HUES48 (cell line): ENCODE measurements around the gene ACTR8.

ENCODE experiments used
- H3K27ac ChIP-seq: one replicate; pipeline ENCODE4 v1.7.0; 2013; ENCODE audit warnings: low read depth, low read length, inconsistent platforms
- H3K27me3 ChIP-seq: 2 replicates; pipeline ENCODE4 v1.6.1; 2013; ENCODE audit warnings: mild to moderate bottlenecking, low read length; ENCODE audit not compliant: control insufficient read depth, insufficient read depth
- H3K36me3 ChIP-seq: 2 replicates; pipeline ENCODE4 v1.6.1; 2013; ENCODE audit warnings: low read length; ENCODE audit not compliant: control insufficient read depth, insufficient read depth
- H3K4me1 ChIP-seq: 2 replicates; pipeline ENCODE4 v1.6.1; 2013; ENCODE audit warnings: mild to moderate bottlenecking, low read length; ENCODE audit not compliant: control insufficient read depth, insufficient read depth
- H3K4me3 ChIP-seq: 2 replicates; pipeline ENCODE4 v1.5.1; 2013; ENCODE audit warnings: mild to moderate bottlenecking, low read depth, low read length
- H3K9ac ChIP-seq: 2 replicates; pipeline ENCODE4 v1.6.1; 2013; ENCODE audit warnings: mild to moderate bottlenecking, low read depth, low read length, moderate library complexity
- H3K9me3 ChIP-seq: 2 replicates; pipeline ENCODE4 v1.6.1; 2013; ENCODE audit warnings: low read length; ENCODE audit not compliant: control insufficient read depth, insufficient read depth

ACTR8 gene

GRCh38 chr3:53891497-53892285 lies 9.7 kb upstream of the ACTR8 start, which contains the start of gene SELENOK:
SELENOK (minus strand) TSS chr3:53891859.
- peaks cover 20% of the 10 kb centered on the region for H3K36me3 ChIP-seq
- peak within 1 kb of the TSS; percentile 82 for H3K4me3 ChIP-seq
- peak within 1 kb of the TSS; percentile 89 for H3K27ac ChIP-seq
- H3K27me3 ChIP-seq: no peaks in the 10 kb centered on the region
- H3K4me1 ChIP-seq: no peaks in the 10 kb centered on the region
- peak within 1 kb of the TSS; percentile 79 for H3K9ac ChIP-seq
- no peaks in the 10 kb centered on the region for H3K9me3 ChIP-seq

- H3K36me3 ChIP-seq: peaks cover 26% of the 10 kb centered on the region
- peak overlapping the region; percentile 82 for H3K4me3 ChIP-seq
- H3K27me3 ChIP-seq: no peaks in the 10 kb centered on the region
- H3K9ac ChIP-seq: peak overlapping the region; percentile 79
- peak overlapping the region; percentile 89 for H3K27ac ChIP-seq
- H3K4me1 ChIP-seq: no peaks in the 10 kb centered on the region
- no peaks in the 10 kb centered on the region for H3K9me3 ChIP-seq
Measured at GRCh38 chr3:53890726-53891475, 8.9 kb upstream of the ACTR8 start.

GRCh38 chr3:53888232-53888631 lies 6.3 kb upstream of the ACTR8 start:
- Histone ChIP-seq H3K9ac (no peak overlapping the region), H3K9me3 (no peaks in the 10 kb centered on the region), H3K4me1 (no peaks in the 10 kb centered on the region), H3K27ac (no peak overlapping the region), H3K36me3 (peaks cover 49% of the 10 kb centered on the region), H3K4me3 (no peak overlapping the region), H3K27me3 (no peaks in the 10 kb centered on the region)

- H3K36me3 ChIP-seq: peaks cover 52% of the 10 kb centered on the region
- H3K4me1 ChIP-seq: no peaks in the 10 kb centered on the region
- H3K9ac ChIP-seq: no peak overlapping the region
Measured at GRCh38 chr3:53887446-53887845, 5.5 kb upstream of the ACTR8 start.

GRCh38 chr3:53885239-53885638 lies 3.3 kb upstream of the ACTR8 start:
- H3K9ac ChIP-seq: no peak overlapping the region
- peaks cover 55% of the 10 kb centered on the region for H3K36me3 ChIP-seq
- no peak overlapping the region for H3K4me3 ChIP-seq
- H3K27me3 ChIP-seq: no peaks in the 10 kb centered on the region
- H3K27ac ChIP-seq: no peak overlapping the region
- peaks cover 11% of the 10 kb centered on the region for H3K4me1 ChIP-seq
- no peaks in the 10 kb centered on the region for H3K9me3 ChIP-seq

More at GRCh38 chr3:53887446-53887845, 5.5 kb upstream of the ACTR8 start:
- no peak overlapping the region for H3K27ac ChIP-seq
- no peak overlapping the region for H3K4me3 ChIP-seq
- no peaks in the 10 kb centered on the region for H3K27me3 ChIP-seq
- H3K9me3 ChIP-seq: no peaks in the 10 kb centered on the region

GRCh38 chr3:53884623-53885022 lies 2.7 kb upstream of the ACTR8 start:
- Histone ChIP-seq H3K36me3 (peaks cover 62% of the 10 kb centered on the region), H3K27ac (no peak overlapping the region), H3K9ac (no peak overlapping the region), H3K27me3 (no peaks in the 10 kb centered on the region), H3K4me3 (no peak overlapping the region), H3K9me3 (no peaks in the 10 kb centered on the region), H3K4me1 (peaks cover 12% of the 10 kb centered on the region)

GRCh38 chr3:53883008-53883407 lies 1.1 kb upstream of the ACTR8 start:
- Histone ChIP-seq H3K4me3 (no peak overlapping the region), H3K36me3 (peaks cover 71% of the 10 kb centered on the region), H3K4me1 (peaks cover 12% of the 10 kb centered on the region), H3K27ac (no peak overlapping the region), H3K27me3 (no peaks in the 10 kb centered on the region), H3K9ac (no peak overlapping the region), H3K9me3 (no peaks in the 10 kb centered on the region)

- peak overlapping the region; percentile 91 for H3K4me3 ChIP-seq
- peaks cover 73% of the 10 kb centered on the region for H3K36me3 ChIP-seq
- H3K4me1 ChIP-seq: peaks cover 12% of the 10 kb centered on the region
- H3K9ac ChIP-seq: peak overlapping the region; percentile 96
- no peaks in the 10 kb centered on the region for H3K9me3 ChIP-seq
- H3K27ac ChIP-seq: no peak overlapping the region
- H3K27me3 ChIP-seq: no peaks in the 10 kb centered on the region
Measured at GRCh38 chr3:53880396-53881345, 1.3 kb downstream of the ACTR8 start.

- no peak overlapping the region for H3K9ac ChIP-seq
- no peaks in the 10 kb centered on the region for H3K9me3 ChIP-seq
- H3K27ac ChIP-seq: no peak overlapping the region
- H3K36me3 ChIP-seq: peaks cover 90% of the 10 kb centered on the region
- no peaks in the 10 kb centered on the region for H3K27me3 ChIP-seq
- no peak overlapping the region for H3K4me3 ChIP-seq
- no peaks in the 10 kb centered on the region for H3K4me1 ChIP-seq
Measured at GRCh38 chr3:53865732-53866499, 16.0 kb downstream of the ACTR8 start.

GRCh38 chr3:53863145-53863544 lies 18.8 kb downstream of the ACTR8 start:
- H3K4me3 ChIP-seq: no peak overlapping the region
- no peaks in the 10 kb centered on the region for H3K4me1 ChIP-seq
- no peaks in the 10 kb centered on the region for H3K9me3 ChIP-seq
- no peak overlapping the region for H3K9ac ChIP-seq
- H3K27me3 ChIP-seq: no peaks in the 10 kb centered on the region
- no peak overlapping the region for H3K27ac ChIP-seq
- H3K36me3 ChIP-seq: peaks cover 85% of the 10 kb centered on the region
